Measurements from ENCODE around the gene RIPOR3.

GRCh38 chr20:50688256-50688975 lies 2.9 kb downstream of the RIPOR3 start:
- TF ChIP-seq SIN3A (IDR thresholded peaks at IDR 0.05; ENCODE audit: borderline replicate concordance, low read depth, low read length) (no peak), JUND (IDR thresholded peaks at IDR 0.05) (no peak), CTCF (IDR thresholded peaks at IDR 0.05) (no peak), POLR2AphosphoS5 (IDR thresholded peaks at IDR 0.05; ENCODE audit: low read depth, low read length) (no peak), YY1 (IDR thresholded peaks at IDR 0.05; ENCODE audit: low read depth) (no peak), EP300 (IDR thresholded peaks at IDR 0.05; ENCODE audit: borderline replicate concordance in 1 of 2, low read depth in 1 of 2, low read length in 1 of 2) (no peak), ZBTB33 (IDR thresholded peaks at IDR 0.05; ENCODE audit: borderline replicate concordance, low read depth) (no peak), RFX5 (IDR thresholded peaks at IDR 0.05; ENCODE audit: low read length) (no peak)

Measured in SK-N-SH (cell line).